ENCODE data around the gene PRPF6. TPM values are rescaled to one million over a fixed set of nuclear protein-coding genes. Genes with fewer than 3 reads are reported as not detected.

PRPF6 gene
- total and polyA plus RNA-seq, 2 donors (not counting 3 experiments of a cell fraction or from before 2014, with no cell fraction given) = 35.3 to 67.4 TPM

- ChIA-PET CTCF (interaction anchor here (0.9 to 2.3 kb wide), 6 partner anchors 9 to 532 kb away, joined by 3 to 21 read pairs (median 4); no protein-coding TSS in a partner anchor), POLR2A (no interaction called here)
- no peak for TF ChIP-seq POLR2AphosphoS5 (IDR thresholded peaks at IDR 0.05; ENCODE audit: insufficient read depth, low read depth, low read length)
- no peak for TF ChIP-seq GATA2 (IDR thresholded peaks at IDR 0.05; ENCODE audit: insufficient read depth, insufficient read length, low read depth, low read length)
- no peak for TF ChIP-seq FOS (IDR thresholded peaks at IDR 0.05; ENCODE audit: borderline replicate concordance, insufficient read depth, low read length)
- TF ChIP-seq MAX (IDR thresholded peaks at IDR 0.05; ENCODE audit: insufficient read depth, insufficient read length) = peak; percentile 48
- peak; percentile 79 to 95 for TF ChIP-seq CTCF (IDR thresholded peaks at IDR 0.05; ENCODE audit: extremely low read depth in 1 of 2, insufficient read depth in 1 of 2, low read depth in 1 of 2, low read length in 2 of 2)
- no peak for TF ChIP-seq POLR2A (IDR thresholded peaks at IDR 0.05; ENCODE audit: low read depth, low read length)
- TF ChIP-seq JUN (IDR thresholded peaks at IDR 0.05; ENCODE audit: borderline replicate concordance, insufficient read depth, insufficient read length, low read depth) = no peak
- H3K79me2 ChIP-seq (ENCODE audit: control insufficient read depth, insufficient read depth, low read length) = no peaks in the 10 kb centered on the region
- peak; percentile 29 for DNase-seq (ENCODE audit: low read depth, low spot score)
- intact Hi-C loops (cut with micrococcal nuclease) = loop anchor here (1.0 to 10.0 kb wide), 2 partner anchors 30 to 55 kb away; no protein-coding TSS in a partner anchor
- H2AFZ ChIP-seq (ENCODE audit: low read depth, low read length) = no peak overlapping the region
- dilution Hi-C loops (cut with MboI; ENCODE audit: extremely low pct_ligation_motif_present, low sequenced_read_pairs) = no loop called here
- H3K27me3 ChIP-seq (ENCODE audit: control insufficient read depth in 2 of 2, insufficient read depth in 2 of 2, low read length in 2 of 2) = no peaks in the 10 kb centered on the region
- H3K27ac ChIP-seq (ENCODE audit: insufficient read depth, low read depth, low read length) = no peak overlapping the region
- no peaks in the 10 kb centered on the region for H3K9me3 ChIP-seq (replicated peaks; ENCODE audit: control insufficient read depth, insufficient read depth, low read length)
- no peak overlapping the region for H3K4me2 ChIP-seq (ENCODE audit: insufficient read depth, low read length)
- no peaks in the 10 kb centered on the region for H3K9me1 ChIP-seq (replicated peaks; ENCODE audit: control insufficient read depth, extremely low read depth, insufficient read depth, low read length)
- H3K36me3 ChIP-seq (ENCODE audit: control insufficient read depth in 2 of 2, extremely low read depth in 1 of 2, insufficient read depth in 2 of 2, low read length in 2 of 2) = peaks cover 0 to 16% of the 10 kb centered on the region in 2 experiments
- peak; percentile 68 for FAIRE-seq
- H3K4me3 ChIP-seq (replicated peaks in 1 of 3; ENCODE audit: insufficient read depth in 1 of 3, low read depth in 1 of 3, low read length in 3 of 3) = no peak overlapping the region
- BruUV-seq (replicated peaks) = no TSS peak
- no peak overlapping the region for H3K9ac ChIP-seq (replicated peaks; ENCODE audit: extremely low read depth, insufficient read depth, low read length)
- H4K20me1 ChIP-seq (replicated peaks; ENCODE audit: control insufficient read depth, extremely low read depth, insufficient read depth, low read length) = no peaks in the 10 kb centered on the region
- H3K4me1 ChIP-seq (ENCODE audit: control insufficient read depth, extremely low read depth, insufficient read depth, low read length) = no peaks in the 10 kb centered on the region
These were observed 88.8 kb downstream of the PRPF6 start for GRCh38 chr20:64069614-64070243.
